GM19397 (cell line): ENCODE results near the gene FBXL4.

Source experiments
- ATAC-seq: cut with Tn5 transposase; IDR thresholded peaks from one replicate; pipeline ENCODE4 v1.9.1; 2021; ENCODE audit warnings: mild to moderate bottlenecking, moderate library complexity; ENCODE audit not compliant: unreplicated experiment

Gene FBXL4

DNA sequence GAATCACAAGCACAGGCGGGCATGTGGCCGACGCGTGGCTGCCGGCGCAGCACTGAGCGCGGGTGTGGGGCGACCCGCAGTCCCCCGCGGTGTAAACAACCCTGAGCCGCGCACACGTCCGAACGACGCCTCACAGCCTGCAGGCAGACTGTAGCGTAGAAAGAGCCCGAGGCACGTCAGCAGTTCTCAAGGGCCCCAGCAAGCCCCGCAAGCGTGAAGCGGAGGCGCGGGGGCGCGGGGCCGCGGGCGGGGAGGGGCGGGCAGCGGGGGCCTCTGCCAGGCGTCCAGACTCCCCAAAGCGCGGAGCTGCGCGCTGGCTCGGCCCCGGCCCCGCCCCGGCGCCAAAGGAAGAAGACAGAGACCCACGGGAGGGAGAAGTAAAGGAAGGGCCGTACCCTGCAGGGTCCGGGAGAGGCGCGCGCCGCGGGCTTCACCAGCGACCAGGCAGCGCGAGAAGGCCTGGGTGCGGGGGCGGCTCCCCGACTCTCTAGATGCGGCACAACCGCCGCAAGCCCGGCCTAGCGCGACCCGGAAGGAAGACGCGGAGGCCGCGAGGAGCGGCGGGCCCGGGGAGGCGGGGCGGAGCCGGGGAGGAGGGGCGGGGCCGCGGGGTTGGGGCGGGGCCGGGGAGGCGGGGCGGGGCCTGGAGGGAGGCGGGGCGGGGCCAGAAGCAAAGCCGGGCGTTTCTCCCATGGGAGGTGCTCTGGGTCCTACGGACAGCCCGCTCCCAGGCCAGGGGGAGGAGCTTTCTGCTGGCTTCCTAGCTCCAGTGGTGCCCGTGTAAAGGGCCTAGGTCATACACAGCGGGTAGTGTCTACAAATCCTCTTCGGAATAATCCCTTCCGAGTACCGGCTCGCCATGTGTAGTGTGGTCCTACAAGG, at the start of gene FBXL4:
Gene FBXL4 (minus strand): TSS at position 536 of the 882 bp plus-strand sequence. CDS start 20,958 bp downstream, outside the sequence.
- peak; percentile 85 for ATAC-seq

DNA sequence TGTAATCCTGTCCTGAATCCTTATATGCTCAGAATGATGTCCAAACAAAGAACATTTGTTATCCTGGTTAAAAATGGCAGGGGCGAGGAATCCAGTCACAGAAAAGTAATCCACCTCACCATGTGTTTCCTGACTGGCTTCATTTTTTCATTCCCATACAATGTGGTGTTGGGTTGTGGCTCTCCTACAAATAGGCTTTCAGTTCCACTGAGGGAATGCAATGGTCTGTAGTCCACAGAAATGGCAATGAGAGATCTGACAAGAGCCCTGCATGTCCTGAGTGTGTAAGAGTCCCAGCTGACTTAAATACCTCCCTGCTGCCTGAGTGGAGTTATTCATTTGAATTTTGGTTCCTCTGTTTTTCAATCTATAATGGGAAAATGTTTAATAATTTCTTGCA, 47.4 kb upstream of the FBXL4 start:
- ATAC-seq = no peak

DNA sequence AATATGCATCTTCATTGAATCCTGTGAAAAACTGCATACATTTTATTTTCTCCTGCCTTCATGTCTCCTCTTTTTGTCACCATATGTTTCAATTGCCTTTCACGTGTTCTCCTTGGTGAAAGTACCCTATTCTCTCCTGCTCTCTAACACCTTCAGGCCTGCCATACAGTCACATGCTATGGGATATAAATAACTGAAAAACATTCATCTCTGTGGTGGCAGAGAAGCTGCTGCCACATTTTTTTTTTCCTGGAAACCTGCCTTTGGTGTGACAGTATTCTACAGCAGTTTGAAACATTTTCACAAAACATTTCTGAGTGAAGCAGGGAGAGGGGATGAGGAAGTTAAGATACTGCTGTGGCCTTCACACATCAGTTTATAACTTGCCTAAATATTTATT, 44.8 kb upstream of the FBXL4 start:
- no peak for ATAC-seq

GRCh38 chr6:98986071-98986615, 38.4 kb upstream of the FBXL4 start:
- no peak for ATAC-seq

DNA sequence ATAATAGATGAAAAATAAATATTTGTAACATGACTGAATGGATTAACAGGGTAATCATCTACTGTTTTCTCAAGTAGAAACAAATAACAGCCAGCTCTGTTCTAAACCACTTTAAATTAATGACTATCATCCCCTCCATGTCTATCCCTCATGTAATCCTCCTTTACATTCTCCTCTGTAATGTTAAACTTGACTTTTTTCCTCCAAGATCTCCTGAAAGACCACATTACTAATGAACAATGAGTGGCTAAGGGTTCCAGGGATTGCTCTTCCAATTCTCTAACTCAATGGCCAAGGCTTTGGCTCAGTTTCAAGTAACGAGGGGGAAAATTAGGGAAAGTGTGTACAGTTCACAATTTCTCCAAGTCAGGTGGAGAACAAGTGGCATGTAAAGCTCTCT, 37.6 kb upstream of the FBXL4 start:
- ATAC-seq = no peak

DNA sequence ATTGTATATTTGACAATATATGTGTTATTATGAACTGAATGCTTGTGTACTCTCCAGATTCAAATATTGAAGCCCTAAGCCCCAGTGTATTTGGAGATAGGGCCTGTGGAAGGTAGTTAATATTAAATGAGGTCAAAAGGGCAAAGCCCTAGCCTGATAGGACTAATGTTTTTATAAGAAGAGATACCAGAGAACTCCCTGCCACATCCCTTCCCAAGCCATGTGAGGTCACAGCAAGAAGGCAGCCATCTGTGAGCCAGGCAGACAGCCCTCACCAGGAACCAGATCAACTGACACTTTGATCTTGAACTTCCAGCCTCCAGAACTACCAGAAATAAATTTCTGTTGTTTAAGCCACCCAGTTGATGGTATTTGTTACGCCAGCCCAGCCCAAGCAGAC, 36.4 kb upstream of the FBXL4 start:
- no peak for ATAC-seq

GRCh38 chr6:98981473-98981872, 33.7 kb upstream of the FBXL4 start:
- no peak for ATAC-seq

GRCh38 chr6:98980819-98981218, 33.1 kb upstream of the FBXL4 start:
- no peak for ATAC-seq

- no peak for ATAC-seq
Observed at GRCh38 chr6:98977671-98978292, 30.0 kb upstream of the FBXL4 start.

DNA sequence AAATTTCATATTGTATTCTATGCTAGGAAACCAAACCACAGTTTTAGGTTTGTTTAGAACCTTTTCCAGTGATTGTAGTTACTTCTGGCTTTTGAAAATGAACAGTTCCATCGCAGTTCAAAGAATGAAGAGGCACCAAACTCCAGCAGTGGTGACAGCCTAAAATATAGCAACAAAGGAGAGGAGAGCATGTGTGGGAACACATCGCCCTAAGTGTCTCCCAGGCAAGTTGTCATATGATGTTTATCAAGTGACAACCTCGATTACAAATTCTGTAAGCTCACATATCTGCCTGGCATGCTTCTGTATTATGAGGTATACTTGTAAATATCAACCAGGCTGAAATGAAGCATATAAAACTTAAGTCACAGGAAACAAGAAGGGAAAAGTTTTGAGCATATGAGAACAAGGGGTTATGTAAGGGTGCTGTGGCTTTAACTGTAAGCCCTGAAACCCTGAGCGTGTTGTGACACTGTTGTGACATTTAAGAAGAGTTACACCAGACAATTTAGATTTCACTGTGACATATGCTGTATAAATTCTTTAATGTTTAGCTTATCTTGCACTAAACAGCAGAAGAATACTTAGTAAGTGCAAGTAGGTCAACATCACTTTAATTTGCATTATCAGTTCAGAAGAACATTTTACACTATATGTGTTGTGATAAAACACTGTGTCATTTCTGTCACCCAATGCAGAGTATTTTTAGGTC, 29.1 kb upstream of the FBXL4 start:
- no peak for ATAC-seq

DNA sequence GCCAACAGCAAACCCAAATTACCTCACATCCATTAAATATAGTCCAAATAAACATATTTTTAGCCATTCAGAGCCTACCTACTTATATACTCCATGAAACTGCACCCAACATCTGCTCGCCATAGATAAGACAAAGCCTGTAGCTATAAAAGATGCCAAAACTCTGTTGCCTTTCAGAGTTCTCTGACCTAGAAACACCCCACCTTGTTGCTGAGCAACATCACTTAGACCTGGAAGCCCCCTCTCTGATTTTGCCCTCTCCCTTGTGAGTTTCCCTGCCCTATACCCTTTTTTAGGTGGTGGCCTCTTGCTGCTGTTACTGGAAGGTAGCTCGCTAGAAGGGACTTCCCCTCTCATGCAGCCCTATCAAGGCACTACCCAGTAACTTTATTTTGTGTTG, 27.7 kb upstream of the FBXL4 start:
- no peak for ATAC-seq

DNA sequence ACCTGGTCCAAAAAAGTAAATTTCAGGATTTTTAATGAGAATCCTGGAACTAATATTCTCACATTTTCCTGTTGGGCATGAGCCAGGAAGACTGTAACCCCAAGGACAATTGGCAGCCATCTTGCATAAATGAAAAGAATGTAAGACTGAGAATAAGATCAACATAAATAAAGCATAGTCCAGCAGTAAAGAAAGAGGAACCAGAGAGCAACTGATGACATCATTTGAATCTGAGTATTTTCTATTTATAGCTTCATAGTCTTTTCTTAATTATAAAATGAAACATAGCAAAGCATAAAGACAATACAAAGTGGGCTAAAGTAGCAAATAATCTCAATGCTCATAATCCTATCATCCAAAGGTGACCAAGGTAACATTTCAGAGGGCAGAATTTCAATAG, 26.6 kb upstream of the FBXL4 start:
- ATAC-seq = no peak

GRCh38 chr6:98973571-98973970, 25.8 kb upstream of the FBXL4 start:
- no peak for ATAC-seq

DNA sequence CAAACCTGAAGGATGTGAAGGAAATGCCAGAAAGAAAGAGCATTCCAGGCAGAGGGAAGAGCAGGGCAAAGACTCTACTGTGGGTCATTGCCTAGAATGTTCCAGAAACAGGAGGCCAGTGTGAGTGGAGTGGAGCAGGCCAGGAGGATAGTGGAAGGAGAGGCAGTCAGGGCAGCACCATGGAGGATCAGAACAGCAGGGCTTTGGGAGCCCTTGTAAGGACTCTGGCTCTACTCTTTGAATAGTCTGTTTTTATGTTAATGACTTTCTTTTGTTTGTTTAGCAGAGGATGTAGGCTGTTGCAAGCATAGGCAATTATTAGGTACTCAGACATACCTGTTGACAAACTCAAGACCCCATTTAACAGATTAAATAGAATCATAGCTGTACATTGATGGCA, 23.6 kb upstream of the FBXL4 start:
- ATAC-seq = no peak

DNA sequence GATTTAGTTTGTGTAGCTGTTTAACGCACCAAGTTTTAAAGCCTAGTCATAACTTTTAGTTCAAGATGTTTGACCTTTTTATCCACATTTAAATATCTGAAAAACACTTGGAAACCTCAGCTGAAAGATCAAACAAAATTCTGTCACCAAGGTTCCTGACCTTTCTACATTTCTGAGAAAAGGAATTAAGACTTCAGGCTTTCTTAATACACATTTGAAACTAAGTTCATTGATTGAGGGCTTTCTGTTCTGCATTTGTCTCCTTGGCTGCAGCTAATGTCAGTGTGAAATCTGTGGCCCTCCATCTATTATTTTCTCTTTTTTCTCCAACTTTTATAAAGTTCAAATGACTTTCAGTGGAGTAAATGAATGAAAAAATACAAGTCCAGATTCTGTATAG, 22.7 kb upstream of the FBXL4 start:
- no peak for ATAC-seq

DNA sequence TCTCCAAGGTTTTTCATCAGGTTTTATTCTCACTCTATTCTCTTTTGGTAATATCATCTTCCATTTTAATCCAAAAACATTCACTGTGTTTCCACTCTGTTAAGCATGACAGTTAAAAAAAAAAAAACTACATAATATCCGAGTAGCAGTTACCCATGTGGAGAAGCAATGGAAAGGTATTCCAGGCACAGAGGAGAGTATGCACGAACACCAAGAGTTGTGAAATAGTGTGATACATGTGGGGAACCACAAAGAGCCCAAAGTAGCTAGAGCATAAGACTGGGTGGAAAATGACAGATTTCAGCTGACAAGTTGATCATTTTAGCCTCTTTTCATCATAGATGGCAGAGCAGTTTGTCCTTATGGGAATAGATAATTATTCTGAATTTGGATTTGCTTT, 19.9 kb upstream of the FBXL4 start:
- no peak for ATAC-seq

DNA sequence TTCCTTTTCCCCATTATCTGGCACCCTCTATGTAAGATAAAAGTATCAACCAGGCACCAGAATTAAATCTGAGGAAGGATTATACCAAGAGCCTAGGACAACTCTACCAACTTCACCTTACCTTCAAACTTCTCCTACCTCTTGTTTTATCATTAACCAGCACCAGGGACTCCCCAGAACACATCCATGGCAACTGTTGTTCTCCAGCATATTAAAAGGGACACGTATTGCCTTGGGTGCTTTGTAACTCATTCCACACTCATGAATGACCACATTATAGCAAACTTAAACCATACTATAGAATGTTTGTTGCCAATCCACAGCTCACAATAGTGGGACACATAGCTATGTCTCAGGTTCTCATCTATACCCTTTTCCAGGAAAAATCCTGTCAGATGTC, 11.9 kb upstream of the FBXL4 start:
- ATAC-seq = no peak

- ATAC-seq = no peak
Observed at GRCh38 chr6:98958776-98959175, 11.0 kb upstream of the FBXL4 start.

DNA sequence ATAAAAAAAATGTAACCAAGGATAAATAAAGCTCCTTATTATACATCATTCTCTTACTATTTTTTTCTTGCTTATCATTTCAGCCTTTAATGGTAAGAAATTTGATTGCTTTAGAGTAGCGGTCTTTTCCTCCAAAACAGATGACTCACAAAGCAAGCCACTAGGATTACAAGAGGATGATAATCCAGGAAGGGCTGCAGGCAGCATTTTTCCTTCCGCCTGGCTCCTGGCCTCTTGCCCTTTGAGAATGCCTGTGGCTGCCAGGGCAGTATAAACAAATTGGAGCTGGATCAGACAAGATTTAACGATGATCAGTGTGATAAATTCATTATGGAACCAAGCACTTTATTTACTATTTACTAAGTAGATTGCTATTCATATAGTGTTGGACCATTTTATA, 9.7 kb upstream of the FBXL4 start:
- no peak for ATAC-seq

- no peak for ATAC-seq
Observed at GRCh38 chr6:98949589-98949988, 1.8 kb upstream of the FBXL4 start.

GRCh38 chr6:98946879-98947410, 801 bp downstream of the FBXL4 start:
- ATAC-seq = peak; percentile 23
